Left lobe of liver (tissue), 2 donors: Measurements from ENCODE around the gene MED12L. TPM values are rescaled to one million over a fixed set of nuclear protein-coding genes. Genes with fewer than 3 reads are reported as not detected.
"Not testable (repeated sequence)": the region's sequence is repeated elsewhere in the genome, so short reads cannot be mapped to it uniquely, and the experiment has no call there.

Experiments
- ATAC-seq: fragments of 200-7000 bp; cut with Tn5 transposase; one replicate; pipeline ENCODE4 v1.9.1; 2020; ENCODE audit warnings: mild to moderate bottlenecking, moderate library complexity
- DNase-seq: peaks from one replicate; pipeline ENCODE4 v3.0.0-alpha.2; 2020; ENCODE audit warnings: low spot score
- total RNA-seq: library from RNA; stranded (reverse); gene quantifications from one replicate; pipeline ENCODE4 v1.2.1, GENCODE V29; 2021
- donor health status: DM: no; HTN: no; CAD: no; lungs with moderate emphysema.
- donor health status: DM: no; HTN: yes; CAD: no.

The MED12L gene, protein sequence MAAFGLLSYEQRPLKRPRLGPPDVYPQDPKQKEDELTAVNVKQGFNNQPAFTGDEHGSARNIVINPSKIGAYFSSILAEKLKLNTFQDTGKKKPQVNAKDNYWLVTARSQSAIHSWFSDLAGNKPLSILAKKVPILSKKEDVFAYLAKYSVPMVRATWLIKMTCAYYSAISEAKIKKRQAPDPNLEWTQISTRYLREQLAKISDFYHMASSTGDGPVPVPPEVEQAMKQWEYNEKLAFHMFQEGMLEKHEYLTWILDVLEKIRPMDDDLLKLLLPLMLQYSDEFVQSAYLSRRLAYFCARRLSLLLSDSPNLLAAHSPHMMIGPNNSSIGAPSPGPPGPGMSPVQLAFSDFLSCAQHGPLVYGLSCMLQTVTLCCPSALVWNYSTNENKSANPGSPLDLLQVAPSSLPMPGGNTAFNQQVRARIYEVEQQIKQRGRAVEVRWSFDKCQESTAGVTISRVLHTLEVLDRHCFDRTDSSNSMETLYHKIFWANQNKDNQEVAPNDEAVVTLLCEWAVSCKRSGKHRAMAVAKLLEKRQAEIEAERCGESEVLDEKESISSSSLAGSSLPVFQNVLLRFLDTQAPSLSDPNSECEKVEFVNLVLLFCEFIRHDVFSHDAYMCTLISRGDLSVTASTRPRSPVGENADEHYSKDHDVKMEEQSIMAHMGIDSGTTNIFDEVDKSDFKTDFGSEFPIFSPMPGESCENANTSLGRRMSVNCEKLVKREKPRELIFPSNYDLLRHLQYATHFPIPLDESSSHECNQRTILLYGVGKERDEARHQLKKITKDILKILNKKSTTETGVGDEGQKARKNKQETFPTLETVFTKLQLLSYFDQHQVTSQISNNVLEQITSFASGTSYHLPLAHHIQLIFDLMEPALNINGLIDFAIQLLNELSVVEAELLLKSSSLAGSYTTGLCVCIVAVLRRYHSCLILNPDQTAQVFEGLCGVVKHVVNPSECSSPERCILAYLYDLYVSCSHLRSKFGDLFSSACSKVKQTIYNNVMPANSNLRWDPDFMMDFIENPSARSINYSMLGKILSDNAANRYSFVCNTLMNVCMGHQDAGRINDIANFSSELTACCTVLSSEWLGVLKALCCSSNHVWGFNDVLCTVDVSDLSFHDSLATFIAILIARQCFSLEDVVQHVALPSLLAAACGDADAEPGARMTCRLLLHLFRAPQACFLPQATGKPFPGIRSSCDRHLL (N-terminal part only)
- total RNA-seq, result 0.15 TPM

GRCh38 chr3:151085227-151085888 is at the start of gene MED12L:
Gene MED12L, plus strand, starts transcription at chr3:151085664. Its CDS starts 1,263 bp downstream, at chr3:151086927.
- DNase-seq (peak; percentile 65), ATAC-seq (peak; percentile 90)

GRCh38 chr3:151037746-151038477 is 47.6 kb upstream of the MED12L start:
- ATAC-seq, result peak; percentile 25

GRCh38 chr3:151044706-151045105 is 40.8 kb upstream of the MED12L start:
- ATAC-seq (no peak), DNase-seq (no peak)

More at GRCh38 chr3:151037746-151038477, 47.6 kb upstream of the MED12L start:
- no peak for DNase-seq

GRCh38 chr3:151047636-151048035 is 37.8 kb upstream of the MED12L start:
- no peak for ATAC-seq
- DNase-seq, result no peak

DNA sequence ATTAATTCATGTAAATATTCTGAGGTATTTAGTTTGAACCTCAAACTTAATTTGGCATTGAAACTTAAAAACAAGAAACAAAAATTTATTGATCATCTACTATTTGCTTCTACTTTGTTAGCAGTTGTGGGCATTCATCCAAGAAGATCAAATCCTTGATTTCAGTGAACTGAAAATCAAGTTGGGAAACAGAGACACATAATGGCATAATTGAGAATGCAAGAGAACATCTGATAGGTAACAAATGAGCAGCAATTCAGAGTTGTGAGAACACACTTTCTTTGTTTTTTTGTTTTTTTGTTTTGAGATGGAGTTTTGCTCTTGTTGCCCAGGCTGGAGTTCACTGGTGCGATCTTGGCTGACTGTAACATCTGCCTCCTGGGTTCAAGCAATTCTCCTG is 33.9 kb upstream of the MED12L start:
- ATAC-seq, result no peak
- DNase-seq, result no peak

GRCh38 chr3:151052346-151052745 is 33.1 kb upstream of the MED12L start:
- no peak for DNase-seq
- peak; percentile 72 for ATAC-seq

GRCh38 chr3:151052756-151053155 is 32.7 kb upstream of the MED12L start:
- no peak for ATAC-seq
- DNase-seq, result no peak

DNA sequence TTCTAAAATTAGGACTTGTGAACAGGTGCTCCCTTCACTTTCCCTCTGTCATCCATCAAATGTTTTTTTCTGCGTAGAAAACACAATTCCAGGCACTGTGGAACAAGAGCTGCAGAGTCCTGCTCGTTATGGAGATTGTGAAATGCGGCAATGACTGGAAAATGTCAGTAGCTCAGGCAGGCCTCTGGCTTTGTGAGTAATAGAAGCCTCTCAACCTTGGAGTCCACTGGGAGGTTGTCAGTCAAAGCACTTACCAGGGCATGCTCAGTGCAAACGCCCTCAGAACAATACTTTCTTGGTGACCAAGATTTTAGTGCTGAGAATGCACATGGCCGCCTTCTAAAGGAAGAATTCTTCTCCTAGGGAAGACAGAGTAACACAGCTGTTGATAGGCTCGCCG is 26.7 kb upstream of the MED12L start:
- DNase-seq, result no peak
- ATAC-seq, result no peak

GRCh38 chr3:151062611-151063010 is 22.9 kb upstream of the MED12L start:
- no peak for ATAC-seq
- DNase-seq, result no peak

GRCh38 chr3:151067158-151067557 is 18.3 kb upstream of the MED12L start:
- peak; percentile 34 for ATAC-seq
- DNase-seq, result no peak

- not testable (repeated sequence) for DNase-seq, ATAC-seq
These were observed 12.6 kb upstream of the MED12L start for GRCh38 chr3:151072842-151073241.

DNA sequence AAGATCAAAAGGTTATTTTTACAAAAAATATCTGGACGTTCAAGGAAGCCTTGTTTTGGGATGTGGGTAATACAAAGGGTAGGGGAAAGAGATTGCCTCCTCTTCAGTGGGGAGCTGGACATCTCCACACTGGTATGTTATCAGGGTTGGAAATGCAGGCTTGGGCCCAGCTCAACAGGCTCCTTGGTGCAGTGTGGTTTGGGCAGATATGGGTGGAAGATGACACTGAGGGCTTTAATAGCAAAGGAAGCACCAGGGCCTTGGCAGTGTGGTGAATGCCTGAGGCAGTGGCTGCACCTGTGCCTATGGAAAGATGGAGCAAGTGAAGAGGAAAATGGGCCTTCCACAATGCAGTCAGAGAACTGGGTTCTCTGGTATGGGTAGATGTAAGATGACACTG is 11.2 kb upstream of the MED12L start:
- ATAC-seq (no peak), DNase-seq (no peak)

GRCh38 chr3:151075869-151076562 is 9.4 kb upstream of the MED12L start:
- DNase-seq, result no peak
- no peak for ATAC-seq

GRCh38 chr3:151076626-151077025 is 8.8 kb upstream of the MED12L start:
- ATAC-seq, result no peak
- DNase-seq, result no peak

DNA sequence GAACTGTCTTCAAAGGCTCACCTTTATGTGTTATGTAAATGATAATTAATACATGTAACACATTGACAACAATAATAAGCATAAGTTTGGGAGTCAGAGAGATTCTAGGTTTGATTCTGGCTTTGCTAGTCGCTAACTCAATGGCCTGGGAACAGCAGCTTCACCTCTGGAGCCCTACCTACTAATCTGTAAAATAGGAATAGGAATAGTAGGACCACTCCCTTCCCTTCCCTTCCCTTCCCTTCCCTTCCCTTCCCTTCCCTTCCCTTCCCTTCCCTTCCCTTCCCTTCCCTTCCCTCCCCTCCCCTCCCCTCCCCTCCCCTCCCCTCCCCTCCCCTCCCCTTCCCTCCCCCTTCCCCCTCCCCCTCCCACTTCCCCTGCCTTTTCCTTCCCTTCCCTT is 4.4 kb upstream of the MED12L start:
- not testable (repeated sequence) for ATAC-seq, DNase-seq

DNA sequence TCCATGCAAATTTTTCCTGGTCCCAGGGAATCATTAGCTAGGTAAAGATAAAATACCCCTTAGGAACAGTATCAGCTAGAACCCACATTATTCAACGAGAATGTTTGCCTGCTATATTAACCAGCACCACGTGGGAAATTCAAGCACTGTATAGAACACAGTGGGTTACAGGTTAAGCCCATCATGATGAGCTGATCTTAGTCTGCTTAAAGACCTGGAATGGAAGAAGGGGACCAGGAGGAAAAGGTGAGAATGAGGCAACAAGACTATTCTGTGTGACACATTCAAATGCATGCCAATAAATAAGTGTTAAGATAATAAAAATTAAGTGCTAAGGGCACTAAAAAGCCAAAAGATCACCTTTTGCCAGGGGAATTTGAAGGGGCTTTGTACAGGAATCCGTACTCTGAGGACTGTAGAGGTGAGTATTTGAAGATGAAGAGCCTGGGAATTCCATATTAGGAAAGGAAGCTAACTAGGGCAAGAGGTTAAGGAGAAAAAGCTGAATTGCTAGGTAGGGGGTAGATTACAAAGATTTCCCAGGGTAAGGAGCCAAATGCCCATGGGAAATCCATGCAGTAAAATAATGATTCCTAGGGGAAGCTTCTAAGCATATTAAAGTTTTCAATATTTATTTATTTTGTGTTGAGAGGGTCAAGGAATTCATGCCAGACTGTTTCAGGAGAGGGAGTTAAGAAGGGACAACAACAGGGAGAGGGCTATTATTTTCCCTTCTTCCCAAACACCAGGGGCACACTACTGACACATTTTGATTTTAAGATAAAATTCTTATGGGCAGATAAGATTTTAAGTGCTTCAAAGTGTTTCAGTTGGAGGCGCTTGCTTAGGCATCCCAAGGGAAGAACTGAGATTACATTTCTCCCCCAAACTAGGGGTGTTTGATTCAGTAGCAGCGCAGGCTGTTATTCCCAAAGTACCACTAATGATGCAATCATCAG is 2.3 kb upstream of the MED12L start:
- ATAC-seq (no peak), DNase-seq (no peak)

- DNase-seq (no peak), ATAC-seq (no peak)
These were observed 604 bp upstream of the MED12L start for GRCh38 chr3:151084893-151085226.

- ATAC-seq, result peak; percentile 15
- DNase-seq, result no peak
These were observed 522 bp downstream of the MED12L start for GRCh38 chr3:151085889-151086483.
